ENCODE results near the gene MPP4. TPM values are rescaled to one million over a fixed set of nuclear protein-coding genes. Genes with fewer than 3 reads are reported as not detected.
"Not testable (repeated sequence)": the region's sequence is repeated elsewhere in the genome, so short reads cannot be mapped to it uniquely, and the experiment has no call there.

MPP4 gene
- polyA plus RNA-seq, 4 donors, result 0.04 to 0.09 TPM; not detected in 2

GRCh38 chr2:201696151-201696659, 2.2 kb downstream of the MPP4 start:
- FAIRE-seq (no peak), DNase-seq (no peak)
- no peaks in the 10 kb centered on the region for H3K4me1 ChIP-seq (ENCODE audit: control insufficient read depth in 3 of 3, insufficient read depth in 2 of 3, low read depth in 1 of 3, low read length in 2 of 3)
- peaks cover 2 to 4% (median 2%) of the 10 kb centered on the region in 3 donors for H3K36me3 ChIP-seq (ENCODE audit: control insufficient read depth in 3 of 3, insufficient read depth in 2 of 3, low read depth in 1 of 3, low read length in 3 of 3)
- H3K9me3 ChIP-seq (ENCODE audit: control insufficient read depth in 2 of 2, insufficient read depth in 1 of 2, low read depth in 1 of 2, low read length in 1 of 2), result no peaks in the 10 kb centered on the region
- WGBS, 3 donors, result 71 to 88% (median 82%) methylated on average over 6 of the region's 6 CpGs
- no peak overlapping the region for H3K27ac ChIP-seq (ENCODE audit: low read depth in 1 of 3, low read length in 2 of 3)
- H3K27me3 ChIP-seq (ENCODE audit: control insufficient read depth in 3 of 3, insufficient read depth in 3 of 3, low read length in 3 of 3), result no peaks in the 10 kb centered on the region
- H3K4me3 ChIP-seq (ENCODE audit: low read depth in 1 of 3, low read length in 3 of 3), result no peak overlapping the region

- no peaks in the 10 kb centered on the region for H3K27me3 ChIP-seq (ENCODE audit: control insufficient read depth in 3 of 3, insufficient read depth in 3 of 3, low read length in 3 of 3)
- DNase-seq, result no peak
- H3K9me3 ChIP-seq (ENCODE audit: control insufficient read depth in 2 of 2, insufficient read depth in 1 of 2, low read depth in 1 of 2, low read length in 1 of 2), result no peaks in the 10 kb centered on the region
- no peak overlapping the region for H3K4me3 ChIP-seq (ENCODE audit: low read depth in 1 of 3, low read length in 3 of 3)
- H3K27ac ChIP-seq (ENCODE audit: low read depth in 1 of 3, low read length in 2 of 3), result no peak overlapping the region
- no peaks in the 10 kb centered on the region for H3K36me3 ChIP-seq (ENCODE audit: control insufficient read depth in 3 of 3, insufficient read depth in 2 of 3, low read depth in 1 of 3, low read length in 3 of 3)
- no peak for FAIRE-seq
- 86 to 89% (median 87%) methylated on average over 3 of the region's 3 CpGs for WGBS, 3 donors
- no peaks in the 10 kb centered on the region for H3K4me1 ChIP-seq (ENCODE audit: control insufficient read depth in 3 of 3, insufficient read depth in 2 of 3, low read depth in 1 of 3, low read length in 2 of 3)
Measured at GRCh38 chr2:201685156-201685555, 13.3 kb downstream of the MPP4 start.

- no peaks in the 10 kb centered on the region for H3K9me3 ChIP-seq (ENCODE audit: control insufficient read depth in 2 of 2, insufficient read depth in 1 of 2, low read depth in 1 of 2, low read length in 1 of 2)
- H3K36me3 ChIP-seq (ENCODE audit: control insufficient read depth in 3 of 3, insufficient read depth in 2 of 3, low read depth in 1 of 3, low read length in 3 of 3), result no peaks in the 10 kb centered on the region
- no peaks in the 10 kb centered on the region for H3K27me3 ChIP-seq (ENCODE audit: control insufficient read depth in 3 of 3, insufficient read depth in 3 of 3, low read length in 3 of 3)
- H3K4me3 ChIP-seq (ENCODE audit: low read depth in 1 of 3, low read length in 3 of 3), result no peak overlapping the region
- no peaks in the 10 kb centered on the region for H3K4me1 ChIP-seq (ENCODE audit: control insufficient read depth in 3 of 3, insufficient read depth in 2 of 3, low read depth in 1 of 3, low read length in 2 of 3)
- no peak overlapping the region for H3K27ac ChIP-seq (ENCODE audit: low read depth in 1 of 3, low read length in 2 of 3)
- FAIRE-seq, result no peak
- DNase-seq, result peak in 1 of 2 donors; percentile 13
- 49 to 70% (median 64%) methylated on average over 9 of the region's 9 CpGs for WGBS, 3 donors
Measured at GRCh38 chr2:201680743-201681142, 17.7 kb downstream of the MPP4 start.

GRCh38 chr2:201678401-201678800, 20.0 kb downstream of the MPP4 start:
- DNase-seq, result no peak
- no peaks in the 10 kb centered on the region for H3K27me3 ChIP-seq (ENCODE audit: control insufficient read depth in 3 of 3, insufficient read depth in 3 of 3, low read length in 3 of 3)
- no peaks in the 10 kb centered on the region for H3K4me1 ChIP-seq (ENCODE audit: control insufficient read depth in 3 of 3, insufficient read depth in 2 of 3, low read depth in 1 of 3, low read length in 2 of 3)
- H3K27ac ChIP-seq (ENCODE audit: low read depth in 1 of 3, low read length in 2 of 3), result no peak overlapping the region
- 77 to 83% (median 79%) methylated on average over 6 of the region's 6 CpGs for WGBS, 3 donors
- H3K36me3 ChIP-seq (ENCODE audit: control insufficient read depth in 3 of 3, insufficient read depth in 2 of 3, low read depth in 1 of 3, low read length in 3 of 3), result no peaks in the 10 kb centered on the region
- H3K9me3 ChIP-seq (ENCODE audit: control insufficient read depth in 2 of 2, insufficient read depth in 1 of 2, low read depth in 1 of 2, low read length in 1 of 2), result no peaks in the 10 kb centered on the region
- no peak for FAIRE-seq
- H3K4me3 ChIP-seq (ENCODE audit: low read depth in 1 of 3, low read length in 3 of 3), result no peak overlapping the region

GRCh38 chr2:201675454-201675853, 23.0 kb downstream of the MPP4 start:
- H3K27me3 ChIP-seq (ENCODE audit: control insufficient read depth in 3 of 3, insufficient read depth in 3 of 3, low read length in 3 of 3), result no peaks in the 10 kb centered on the region
- DNase-seq, result no peak
- H3K4me1 ChIP-seq (ENCODE audit: control insufficient read depth in 3 of 3, insufficient read depth in 2 of 3, low read depth in 1 of 3, low read length in 2 of 3), result no peaks in the 10 kb centered on the region
- H3K9me3 ChIP-seq (ENCODE audit: control insufficient read depth in 2 of 2, insufficient read depth in 1 of 2, low read depth in 1 of 2, low read length in 1 of 2), result no peaks in the 10 kb centered on the region
- H3K36me3 ChIP-seq (ENCODE audit: control insufficient read depth in 3 of 3, insufficient read depth in 2 of 3, low read depth in 1 of 3, low read length in 3 of 3), result no peaks in the 10 kb centered on the region
- H3K27ac ChIP-seq (ENCODE audit: low read depth in 1 of 3, low read length in 2 of 3), result no peak overlapping the region
- WGBS, 3 donors, result 63 to 84% (median 77%) methylated on average over 4 of the region's 4 CpGs
- no peak for FAIRE-seq
- H3K4me3 ChIP-seq (ENCODE audit: low read depth in 1 of 3, low read length in 3 of 3), result no peak overlapping the region

GRCh38 chr2:201674794-201675193, 23.6 kb downstream of the MPP4 start:
- FAIRE-seq (no peak), DNase-seq (no peak)
- no peaks in the 10 kb centered on the region for H3K9me3 ChIP-seq (ENCODE audit: control insufficient read depth in 2 of 2, insufficient read depth in 1 of 2, low read depth in 1 of 2, low read length in 1 of 2)
- H3K27me3 ChIP-seq (ENCODE audit: control insufficient read depth in 3 of 3, insufficient read depth in 3 of 3, low read length in 3 of 3), result no peaks in the 10 kb centered on the region
- no peak overlapping the region for H3K27ac ChIP-seq (ENCODE audit: low read depth in 1 of 3, low read length in 2 of 3)
- no peaks in the 10 kb centered on the region for H3K36me3 ChIP-seq (ENCODE audit: control insufficient read depth in 3 of 3, insufficient read depth in 2 of 3, low read depth in 1 of 3, low read length in 3 of 3)
- H3K4me3 ChIP-seq (ENCODE audit: low read depth in 1 of 3, low read length in 3 of 3), result no peak overlapping the region
- no peaks in the 10 kb centered on the region for H3K4me1 ChIP-seq (ENCODE audit: control insufficient read depth in 3 of 3, insufficient read depth in 2 of 3, low read depth in 1 of 3, low read length in 2 of 3)
- 76 to 84% (median 82%) methylated on average over 3 of the region's 3 CpGs for WGBS, 3 donors

- no peak for DNase-seq
- Histone ChIP-seq H3K27me3 (ENCODE audit: control insufficient read depth in 3 of 3, insufficient read depth in 3 of 3, low read length in 3 of 3) (no peaks in the 10 kb centered on the region), H3K4me3 (ENCODE audit: low read depth in 1 of 3, low read length in 3 of 3) (no peak overlapping the region), H3K9me3 (ENCODE audit: control insufficient read depth in 2 of 2, insufficient read depth in 1 of 2, low read depth in 1 of 2, low read length in 1 of 2) (no peaks in the 10 kb centered on the region), H3K36me3 (ENCODE audit: control insufficient read depth in 3 of 3, insufficient read depth in 2 of 3, low read depth in 1 of 3, low read length in 3 of 3) (no peaks in the 10 kb centered on the region), H3K27ac (ENCODE audit: low read depth in 1 of 3, low read length in 2 of 3) (no peak overlapping the region), H3K4me1 (ENCODE audit: control insufficient read depth in 3 of 3, insufficient read depth in 2 of 3, low read depth in 1 of 3, low read length in 2 of 3) (no peaks in the 10 kb centered on the region)
- no peak for FAIRE-seq
- WGBS, 3 donors, result 63 to 65% (median 65%) methylated on average over 3 of the region's 3 CpGs
Measured at GRCh38 chr2:201674298-201674697, 24.1 kb downstream of the MPP4 start.

GRCh38 chr2:201673546-201673945, 24.9 kb downstream of the MPP4 start:
- H3K4me3 ChIP-seq (ENCODE audit: low read depth in 1 of 3, low read length in 3 of 3), result no peak overlapping the region
- no peaks in the 10 kb centered on the region for H3K9me3 ChIP-seq (ENCODE audit: control insufficient read depth in 2 of 2, insufficient read depth in 1 of 2, low read depth in 1 of 2, low read length in 1 of 2)
- no peaks in the 10 kb centered on the region for H3K4me1 ChIP-seq (ENCODE audit: control insufficient read depth in 3 of 3, insufficient read depth in 2 of 3, low read depth in 1 of 3, low read length in 2 of 3)
- no peaks in the 10 kb centered on the region for H3K27me3 ChIP-seq (ENCODE audit: control insufficient read depth in 3 of 3, insufficient read depth in 3 of 3, low read length in 3 of 3)
- WGBS, 3 donors, result 14 to 62% (median 46%) methylated on average over 2 of the region's 2 CpGs
- DNase-seq (no peak), FAIRE-seq (no peak)
- H3K36me3 ChIP-seq (ENCODE audit: control insufficient read depth in 3 of 3, insufficient read depth in 2 of 3, low read depth in 1 of 3, low read length in 3 of 3), result no peaks in the 10 kb centered on the region
- no peak overlapping the region for H3K27ac ChIP-seq (ENCODE audit: low read depth in 1 of 3, low read length in 2 of 3)

- WGBS, 3 donors, result 54 to 64% (median 56%) methylated on average over 4 of the region's 4 CpGs
- H3K4me1 ChIP-seq (ENCODE audit: control insufficient read depth in 3 of 3, insufficient read depth in 2 of 3, low read depth in 1 of 3, low read length in 2 of 3); H3K27ac ChIP-seq (ENCODE audit: low read depth in 1 of 3, low read length in 2 of 3); H3K4me3 ChIP-seq (ENCODE audit: low read depth in 1 of 3, low read length in 3 of 3); FAIRE-seq; H3K9me3 ChIP-seq (ENCODE audit: control insufficient read depth in 2 of 2, insufficient read depth in 1 of 2, low read depth in 1 of 2, low read length in 1 of 2); H3K36me3 ChIP-seq (ENCODE audit: control insufficient read depth in 3 of 3, insufficient read depth in 2 of 3, low read depth in 1 of 3, low read length in 3 of 3); H3K27me3 ChIP-seq (ENCODE audit: control insufficient read depth in 3 of 3, insufficient read depth in 3 of 3, low read length in 3 of 3); DNase-seq: not testable (repeated sequence)
Measured at GRCh38 chr2:201671205-201671604, 27.2 kb downstream of the MPP4 start.

Data from small intestine (tissue), 7 donors.